ENCODE data around the gene COL6A2.
"Not testable (repeated sequence)": the region's sequence is repeated elsewhere in the genome, so short reads cannot be mapped to it uniquely, and the experiment has no call there.

The COL6A2 gene

DNA sequence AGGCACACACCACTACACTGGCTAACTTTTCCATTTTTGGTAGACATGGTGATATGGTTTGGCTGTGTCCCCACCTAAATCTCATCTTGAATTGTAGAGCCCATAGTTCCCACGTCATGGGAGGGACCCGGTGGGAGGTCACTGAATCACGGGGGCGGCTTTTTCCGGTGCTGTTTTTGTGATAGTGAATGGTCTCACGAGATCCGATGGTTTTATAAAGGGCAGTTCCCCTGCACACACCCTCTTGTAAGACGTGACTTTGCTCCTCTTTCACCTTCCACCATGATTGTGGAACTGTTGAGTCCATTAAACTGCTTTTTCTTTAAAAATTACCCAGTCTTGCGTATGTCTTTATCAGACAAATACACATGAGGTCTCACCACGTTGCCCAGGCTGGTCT lies 58.8 kb downstream of the COL6A2 start:
- no peak for DNase-seq (ENCODE audit: low spot score)

GRCh38 chr21:46157396-46157986 lies 59.6 kb downstream of the COL6A2 start:
- no peak for DNase-seq (ENCODE audit: low spot score)

DNA sequence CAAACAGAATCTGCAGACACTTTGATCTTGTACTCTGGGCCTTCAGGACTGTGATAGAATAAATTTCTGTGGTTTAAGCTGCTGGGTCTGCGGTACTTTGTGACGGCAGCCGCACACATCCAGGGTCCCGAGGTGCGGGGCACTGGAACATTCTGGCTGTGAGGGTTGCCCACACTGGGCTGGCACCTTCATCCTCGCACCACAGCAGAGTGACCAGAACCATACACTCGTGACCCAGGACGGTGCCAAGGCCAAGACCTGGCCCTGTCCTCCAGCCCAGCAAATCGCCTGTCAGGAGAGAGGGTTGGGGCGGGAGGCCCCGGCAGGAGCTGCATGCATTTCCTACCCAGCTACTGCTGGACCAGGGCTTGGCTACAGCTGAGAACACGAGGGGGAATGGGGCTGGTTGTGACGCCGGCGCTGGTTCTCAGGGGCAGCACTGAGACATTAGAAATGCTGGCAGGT lies 60.1 kb downstream of the COL6A2 start:
- DNase-seq (ENCODE audit: low spot score), result no peak

DNA sequence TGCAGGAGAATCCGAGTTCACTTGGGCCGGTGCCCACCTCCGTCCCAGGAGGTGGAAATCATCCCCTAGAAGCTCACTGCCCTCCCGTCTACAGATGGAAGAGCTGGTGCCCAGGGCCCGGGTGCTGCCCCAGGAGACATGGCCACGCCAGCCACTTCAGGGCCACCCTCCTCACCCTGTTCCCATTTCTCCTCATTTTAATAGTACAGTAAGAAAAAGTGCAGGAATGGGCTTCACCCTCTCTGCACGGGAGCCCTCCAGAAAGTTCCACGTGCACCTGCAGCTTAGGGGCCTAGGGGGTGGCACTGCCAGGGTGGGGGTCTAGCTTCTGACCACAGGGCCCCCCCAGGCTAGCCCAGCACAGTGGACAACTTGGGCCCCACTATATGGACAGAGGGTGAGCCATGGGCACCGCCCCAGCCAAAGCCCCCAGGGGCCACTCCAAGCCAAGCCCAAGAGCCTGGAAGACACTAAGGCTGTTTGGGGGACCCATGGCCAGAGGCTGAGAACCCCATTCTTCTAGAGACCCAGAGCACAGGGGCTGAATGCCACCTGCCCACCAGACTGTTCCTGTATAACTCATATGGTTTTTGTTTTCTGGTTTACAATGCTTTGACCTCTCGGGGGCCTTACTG lies 60.9 kb downstream of the COL6A2 start:
- no peak for DNase-seq (ENCODE audit: low spot score)

GRCh38 chr21:46159390-46159789 lies 61.5 kb downstream of the COL6A2 start:
- DNase-seq (ENCODE audit: low spot score), result no peak

DNA sequence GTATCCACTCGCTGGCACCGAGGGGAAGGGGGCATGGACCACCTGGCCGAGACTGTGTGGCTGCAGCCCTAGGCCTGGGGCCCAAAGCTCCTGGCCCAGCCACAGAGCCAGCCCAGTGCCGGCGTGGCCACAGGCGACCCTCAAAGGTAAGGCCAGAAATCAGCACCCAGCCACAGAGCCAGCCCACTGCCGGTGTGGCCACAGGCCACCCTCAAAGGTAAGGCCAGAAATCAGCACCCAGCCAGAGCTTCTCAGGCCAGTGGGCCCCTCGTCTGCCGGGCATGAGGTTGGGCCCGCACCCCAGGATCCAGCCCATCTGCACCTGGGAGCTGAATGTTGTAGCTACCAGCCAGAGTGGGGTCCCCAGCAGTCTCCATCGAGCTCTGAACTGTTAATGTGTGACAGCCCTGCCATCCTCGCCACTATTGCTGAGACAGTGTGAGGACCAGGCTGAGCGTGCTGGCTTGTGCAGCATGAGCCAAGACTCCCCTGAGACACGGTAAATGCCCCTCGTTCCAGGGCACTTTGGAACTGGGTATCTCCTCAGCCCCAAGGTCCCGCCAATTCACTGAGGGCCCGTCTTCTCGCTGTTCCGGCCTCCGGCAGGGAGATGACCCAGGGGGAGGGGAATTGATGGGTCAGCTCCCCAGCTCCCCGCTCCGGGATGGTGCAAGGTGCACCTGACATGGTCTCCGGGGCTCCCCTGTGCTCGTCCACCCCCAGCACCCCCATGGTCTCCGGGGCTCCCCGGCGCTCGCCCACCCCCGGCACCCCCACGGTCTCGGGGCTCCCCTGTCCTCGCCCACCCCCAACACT lies 62.1 kb downstream of the COL6A2 start:
- DNase-seq (ENCODE audit: low spot score), result no peak

DNA sequence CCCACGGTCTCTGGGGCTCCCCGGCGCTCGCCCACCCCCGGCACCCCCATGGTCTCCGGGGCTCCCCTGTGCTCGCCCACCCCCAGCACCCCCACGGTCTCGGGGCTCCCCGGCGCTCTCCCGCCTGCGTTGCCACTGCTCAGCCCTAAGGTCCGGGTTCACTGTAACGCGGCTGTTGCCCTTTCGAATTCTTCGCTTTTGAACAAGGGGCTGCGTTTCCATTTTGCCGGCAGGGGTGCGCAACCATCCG lies 62.7 kb downstream of the COL6A2 start:
- no peak for DNase-seq (ENCODE audit: low spot score)

- no peak for DNase-seq (ENCODE audit: low spot score)
These were observed 63.2 kb downstream of the COL6A2 start for GRCh38 chr21:46160907-46161632.

DNA sequence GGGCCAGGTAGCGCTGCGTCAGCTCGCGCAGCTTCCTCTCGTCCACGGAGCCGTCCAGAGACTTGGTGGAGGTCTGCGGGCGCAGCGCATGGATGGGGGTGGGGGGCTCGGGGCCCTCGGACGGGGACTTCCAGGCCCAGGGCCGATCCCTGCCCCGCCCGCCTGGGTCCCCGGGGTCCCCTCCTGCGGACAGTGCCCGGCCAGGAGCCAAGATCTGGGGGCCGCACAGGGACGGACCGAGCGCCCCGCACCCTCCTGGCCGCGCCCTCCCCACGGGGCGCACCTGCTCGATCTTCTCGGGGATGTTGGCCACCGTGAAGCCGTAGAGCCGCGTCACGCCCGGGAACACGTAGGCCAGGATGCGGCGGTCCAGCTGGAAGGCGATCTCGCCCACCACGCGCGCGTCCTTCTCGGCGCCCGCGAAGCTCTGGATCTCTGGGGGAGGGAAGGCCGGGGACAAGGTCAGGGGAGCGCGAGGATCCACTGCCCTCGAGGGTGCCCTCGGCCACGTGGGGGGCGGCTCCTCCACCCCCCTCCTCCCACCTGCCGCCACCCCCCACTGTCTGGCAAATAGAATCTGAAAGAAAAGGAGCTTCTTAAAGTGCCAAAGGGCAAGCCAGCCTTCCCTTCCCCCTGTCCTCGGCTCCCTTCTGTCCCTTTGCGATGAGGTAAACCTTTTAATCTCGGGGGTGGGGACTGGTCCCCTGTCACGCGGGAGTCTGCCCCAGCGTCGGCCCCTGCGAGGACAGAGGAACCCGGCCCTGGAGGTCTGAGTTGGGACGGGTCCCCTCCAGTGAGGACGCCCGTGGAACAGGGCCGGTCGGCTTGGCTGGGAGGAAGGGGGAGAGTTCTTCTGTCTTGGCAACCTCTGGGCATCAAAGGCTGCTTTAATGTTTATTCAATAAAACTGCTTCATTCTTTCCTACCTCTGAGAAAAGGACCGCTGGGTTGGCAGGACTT lies 64.0 kb downstream of the COL6A2 start:
- no peak for DNase-seq (ENCODE audit: low spot score)

- DNase-seq (ENCODE audit: low spot score), result no peak
These were observed 65.5 kb downstream of the COL6A2 start for GRCh38 chr21:46163380-46163779.

- DNase-seq (ENCODE audit: low spot score), result no peak
These were observed 67.2 kb downstream of the COL6A2 start for GRCh38 chr21:46165098-46165497.

- no peak for DNase-seq (ENCODE audit: low spot score)
These were observed 70.3 kb downstream of the COL6A2 start for GRCh38 chr21:46168238-46168637.

GRCh38 chr21:46168659-46169386 lies 70.9 kb downstream of the COL6A2 start:
- DNase-seq (ENCODE audit: low spot score), result no peak

DNA sequence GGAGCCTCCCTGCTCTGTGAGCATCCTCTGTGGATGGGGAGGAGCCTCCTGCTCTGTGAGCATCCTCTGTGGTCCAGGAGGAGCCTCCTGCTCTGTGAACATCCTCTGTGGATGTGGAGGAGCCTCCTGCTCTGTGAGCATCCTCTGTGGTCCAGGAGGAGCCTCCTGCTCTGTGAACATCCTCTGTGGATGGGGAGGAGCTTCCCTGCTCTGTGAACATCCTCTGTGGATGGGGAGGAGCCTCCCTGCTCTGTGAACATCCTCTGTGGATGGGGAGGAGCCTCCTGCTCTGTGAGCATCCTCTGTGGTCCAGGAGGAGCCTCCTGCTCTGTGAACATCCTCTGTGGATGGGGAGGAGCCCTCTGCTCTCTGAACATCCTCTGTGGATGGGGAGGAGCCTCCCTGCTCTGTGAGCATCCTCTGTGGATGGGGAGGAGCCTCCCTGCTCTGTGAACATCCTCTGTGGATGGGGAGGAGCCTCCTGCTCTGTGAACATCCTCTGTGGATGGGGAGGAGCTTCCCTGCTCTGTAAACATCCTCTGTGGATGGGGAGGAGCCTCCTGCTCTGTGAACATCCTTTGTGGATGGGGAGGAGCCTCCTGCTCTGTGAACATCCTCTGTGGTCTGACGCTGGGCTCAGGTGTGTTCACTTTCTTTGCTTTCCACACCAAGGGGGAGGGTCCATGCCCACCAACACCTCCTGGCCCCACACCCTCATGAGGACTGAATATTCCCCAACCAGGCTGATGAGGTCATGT lies 72.7 kb downstream of the COL6A2 start:
- DNase-seq (ENCODE audit: low spot score), result not testable (repeated sequence)

DNA sequence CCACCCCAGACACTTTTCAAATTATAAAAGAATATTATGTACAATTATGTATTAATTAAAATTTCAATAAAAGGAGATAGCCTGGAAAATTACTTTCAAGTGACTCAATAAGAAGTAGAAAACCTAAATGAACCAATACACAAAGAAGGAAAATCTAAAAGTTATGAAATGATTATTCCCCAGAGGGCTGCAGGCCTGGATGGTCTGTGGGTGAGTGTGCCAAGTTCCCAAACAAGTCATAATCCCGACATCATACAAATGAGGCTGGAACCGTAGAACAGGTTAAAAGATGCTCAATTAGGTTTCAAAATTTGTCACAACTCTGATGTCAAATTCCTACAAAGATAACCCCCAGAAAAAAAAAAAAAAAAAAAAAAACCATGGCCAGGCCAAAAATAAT lies 73.7 kb downstream of the COL6A2 start:
- no peak for DNase-seq (ENCODE audit: low spot score)

- no peak for DNase-seq (ENCODE audit: low spot score)
These were observed 74.3 kb downstream of the COL6A2 start for GRCh38 chr21:46171996-46172862.

DNA sequence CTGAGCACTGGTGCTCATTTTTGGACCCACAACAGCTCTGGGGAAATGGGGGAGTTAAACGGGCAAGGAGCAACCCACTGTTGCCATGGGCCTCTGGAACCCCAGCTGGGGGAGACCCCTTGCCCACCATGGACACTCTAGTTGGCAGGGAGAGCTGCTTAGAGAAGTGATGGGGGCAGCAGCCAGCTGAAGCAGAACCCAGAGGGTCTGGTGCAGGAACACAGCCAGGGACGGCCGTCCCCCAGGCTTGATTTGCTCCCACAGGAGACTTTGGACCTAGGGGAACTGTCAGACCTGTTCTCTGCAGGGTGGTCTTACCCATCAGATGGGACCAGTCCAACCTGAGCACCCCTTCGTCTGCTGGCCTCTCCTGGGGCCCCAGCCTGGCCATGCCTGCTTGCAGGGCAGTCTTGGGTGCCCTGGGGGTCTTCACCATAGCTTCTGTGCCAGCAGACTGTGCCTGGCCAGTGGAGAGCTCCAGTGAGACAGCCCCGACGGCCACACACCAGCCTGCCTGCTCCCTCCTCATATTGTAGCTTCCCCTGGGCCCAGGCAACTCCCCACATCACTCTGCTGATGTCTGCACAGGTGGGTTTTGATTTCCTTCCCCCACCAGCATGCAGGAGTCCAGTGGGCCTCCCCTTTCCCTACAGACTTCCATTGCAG lies 75.1 kb downstream of the COL6A2 start:
- no peak for DNase-seq (ENCODE audit: low spot score)

DNA sequence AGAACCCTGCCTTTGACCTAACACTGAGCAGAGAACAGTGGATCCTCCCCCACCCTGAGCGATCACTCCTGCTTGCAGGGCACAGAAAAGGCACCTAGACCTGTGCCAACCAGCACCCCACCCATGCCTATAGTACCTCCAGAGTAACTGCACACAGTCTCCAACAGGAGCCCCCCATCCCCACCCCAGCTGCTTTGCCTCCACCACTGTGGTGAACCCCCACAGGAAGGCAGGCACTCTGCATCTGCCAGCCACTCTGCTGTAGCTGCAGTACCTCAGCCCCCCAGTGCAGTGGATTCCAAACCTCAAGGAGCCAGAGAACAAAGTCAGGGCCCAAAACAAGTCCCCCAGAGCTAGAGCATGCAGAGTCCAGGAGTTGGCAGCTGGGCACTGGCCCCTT lies 75.7 kb downstream of the COL6A2 start:
- no peak for DNase-seq (ENCODE audit: low spot score)
